H9 (cell line): ENCODE data around the gene LPCAT1. TPM values are rescaled to one million over a fixed set of nuclear protein-coding genes. Genes with fewer than 3 reads are reported as not detected.

Experiments used
- DNase-seq: peaks from one replicate; pipeline ENCODE4 v3.0.0-alpha.2; 2017
- H2AFZ ChIP-seq: one replicate; pipeline ENCODE4 v1.6.1; 2013; ENCODE audit warnings: mild to moderate bottlenecking, low read length, control low read depth, moderate library complexity
- H2AK5ac ChIP-seq: 2 replicates; pipeline ENCODE4 v1.6.1; 2013; ENCODE audit warnings: low read length, control low read depth, mixed read lengths; ENCODE audit not compliant: insufficient read length
- H2BK120ac ChIP-seq: one replicate; pipeline ENCODE4 v1.6.1; 2013; ENCODE audit warnings: low read depth, mild to moderate bottlenecking, low read length, control low read depth, inconsistent platforms; ENCODE audit not compliant: poor library complexity, severe bottlenecking
- H2BK12ac ChIP-seq: 2 replicates; pipeline ENCODE4 v1.6.1; 2013; ENCODE audit warnings: low read length, control low read depth, mixed read lengths, low read depth; ENCODE audit not compliant: insufficient read length
- H2BK15ac ChIP-seq: 2 replicates; pipeline ENCODE4 v1.6.1; 2013; ENCODE audit warnings: low read depth, low read length, control low read depth
- H2BK20ac ChIP-seq: one replicate; pipeline ENCODE4 v1.6.1; 2013; ENCODE audit warnings: low read depth, mild to moderate bottlenecking, low read length, control low read depth, inconsistent platforms; ENCODE audit not compliant: poor library complexity, severe bottlenecking
- H2BK5ac ChIP-seq: 2 replicates; pipeline ENCODE4 v1.6.1; 2013; ENCODE audit warnings: low read length, control low read depth, mixed read lengths; ENCODE audit not compliant: insufficient read length
- H3K14ac ChIP-seq: 2 replicates; pipeline ENCODE4 v1.6.1; 2013; ENCODE audit warnings: low read length, control low read depth; ENCODE audit not compliant: insufficient read depth
- H3K18ac ChIP-seq: 2 replicates; pipeline ENCODE4 v1.6.1; 2013; ENCODE audit warnings: low read depth, mild to moderate bottlenecking, mixed read lengths, low read length, control low read depth; ENCODE audit not compliant: insufficient read length
- H3K23ac ChIP-seq: 2 replicates; pipeline ENCODE4 v1.6.1; 2013; ENCODE audit warnings: low read length, control low read depth, mixed read lengths, low read depth; ENCODE audit not compliant: insufficient read length
- H3K23me2 ChIP-seq: 2 replicates; pipeline ENCODE4 v1.6.1; 2013; ENCODE audit warnings: low read depth, mild to moderate bottlenecking, mixed read lengths, low read length, control low read depth; ENCODE audit not compliant: insufficient read length, poor library complexity, severe bottlenecking
- H3K27ac ChIP-seq: 2 replicates; pipeline ENCODE4 v1.5.1; 2013; ENCODE audit warnings: low read length, control low read depth, mixed read lengths, low read depth; ENCODE audit not compliant: insufficient read length
- H3K27me3 ChIP-seq: 2 replicates; pipeline ENCODE4 v1.6.1; 2013; ENCODE audit warnings: low read length, control low read depth, inconsistent platforms; ENCODE audit not compliant: insufficient read depth
- H3K4ac ChIP-seq: 2 replicates; pipeline ENCODE4 v1.6.1; 2013; ENCODE audit warnings: low read depth, mild to moderate bottlenecking, control low read depth, inconsistent platforms, low read length, moderate library complexity
- H3K4me1 ChIP-seq: 2 replicates; pipeline ENCODE4 v1.6.1; 2013; ENCODE audit warnings: low read length, control low read depth, inconsistent platforms; ENCODE audit not compliant: insufficient read depth
- H3K4me2 ChIP-seq: 2 replicates; pipeline ENCODE4 v1.6.1; 2013; ENCODE audit warnings: low read length, control low read depth, mixed read lengths; ENCODE audit not compliant: insufficient read length, insufficient read depth
- H3K56ac ChIP-seq: 2 replicates; pipeline ENCODE4 v1.6.1; 2013; ENCODE audit warnings: low read depth, mild to moderate bottlenecking, mixed read lengths, low read length, control low read depth; ENCODE audit not compliant: insufficient read length
- H3K79me1 ChIP-seq: 2 replicates; pipeline ENCODE4 v1.6.1; 2013; ENCODE audit warnings: low read depth, mild to moderate bottlenecking, moderate library complexity, low read length, control low read depth, inconsistent platforms; ENCODE audit not compliant: insufficient read depth, poor library complexity, severe bottlenecking
- H3K79me2 ChIP-seq: 2 replicates; pipeline ENCODE4 v1.6.1; 2013; ENCODE audit warnings: low read length, control low read depth, inconsistent platforms; ENCODE audit not compliant: insufficient read depth
- H3K9ac ChIP-seq: 2 replicates; pipeline ENCODE4 v1.6.1; 2013; ENCODE audit warnings: low read length, control low read depth, mixed read lengths; ENCODE audit not compliant: insufficient read length; ENCODE audit errors: extremely low read depth
- H3K9me3 ChIP-seq: one replicate; pipeline ENCODE4 v1.6.1; 2013; ENCODE audit warnings: low read depth, low read length, inconsistent platforms; ENCODE audit not compliant: control insufficient read depth
- H3T11ph ChIP-seq: one replicate; pipeline ENCODE4 v1.6.1; 2013; ENCODE audit warnings: mild to moderate bottlenecking, low read length, control low read depth, inconsistent platforms
- H4K20me1 ChIP-seq: one replicate; pipeline ENCODE4 v1.6.1; 2013; ENCODE audit not compliant: control insufficient read depth, insufficient read length, insufficient read depth
- H4K5ac ChIP-seq: 2 replicates; pipeline ENCODE4 v1.6.1; 2013; ENCODE audit warnings: low read depth, mild to moderate bottlenecking, mixed read lengths, low read length, control low read depth; ENCODE audit not compliant: insufficient read length
- H4K8ac ChIP-seq: replicated peaks from 2 replicates; pipeline ENCODE4 v1.6.1; 2013; ENCODE audit warnings: low read length, control low read depth, mixed read lengths, low read depth; ENCODE audit not compliant: insufficient read length
- H4K91ac ChIP-seq: 2 replicates; pipeline ENCODE4 v1.6.1; 2013; ENCODE audit warnings: low read depth, mild to moderate bottlenecking, moderate library complexity, mixed read lengths, low read length, control low read depth; ENCODE audit not compliant: insufficient read length
- H3K27ac Mint-ChIP-seq, 3 experiments: 2 replicates in 2 of 3; 3 replicates in 1 of 3; pipeline ENCODE4 v1.8.0; 2020 to 2021; ENCODE audit warnings: mixed read lengths in 3 of 3, mild to moderate bottlenecking in 1 of 3, moderate library complexity in 1 of 3
- H3K27me3 Mint-ChIP-seq: 2 replicates; pipeline ENCODE4 v1.8.0; 2021; ENCODE audit warnings: low read depth, mild to moderate bottlenecking, moderate library complexity, mixed read lengths
- H3K36me3 Mint-ChIP-seq, 3 experiments: 2 replicates in 2 of 3; 3 replicates in 1 of 3; pipeline ENCODE4 v1.8.0; 2020 to 2021; ENCODE audit warnings: low read depth in 3 of 3, mixed read lengths in 3 of 3; ENCODE audit not compliant: insufficient read depth in 1 of 3
- H3K4me1 Mint-ChIP-seq, 2 experiments: 2 replicates each; pipeline ENCODE4 v1.8.0; 2020; ENCODE audit warnings: mixed read lengths in 2 of 2
- H3K4me3 Mint-ChIP-seq, 2 experiments: 2 replicates in 1 of 2; 3 replicates in 1 of 2; pipeline ENCODE4 v1.8.0; 2020 to 2021; ENCODE audit warnings: mild to moderate bottlenecking in 2 of 2, mixed read lengths in 2 of 2, moderate library complexity in 1 of 2
- H3K9me3 Mint-ChIP-seq, 2 experiments: 2 replicates in 1 of 2; 3 replicates in 1 of 2; pipeline ENCODE4 v1.8.0; 2020; ENCODE audit warnings: mild to moderate bottlenecking in 2 of 2, mixed read lengths in 2 of 2, moderate library complexity in 1 of 2
- CTCF ChIP-seq: fragments of 200-600 bp; sonication (generic); conservative IDR thresholded peaks from 3 replicates; pipeline ENCODE4 v1.8.0; 2021; ENCODE audit warnings: antibody characterized with exemption, mild to moderate bottlenecking
- WGBS: extraction: QIAGEN DNeasy Blood & Tissue Kit; methylation state at CpG from one replicate; pipeline ENCODE4 v1.1.7; 2013; ENCODE audit warnings: missing lambda C conversion rate, low lambda C conversion rate, mixed read lengths; ENCODE audit not compliant: insufficient read length; ENCODE audit errors: extremely low coverage; 5-methylcytosine and 5-hydroxymethylcytosine counted together
- total RNA-seq: library from RNA; stranded (reverse); gene quantifications from 2 replicates; pipeline ENCODE4 v1.2.1, GENCODE V29; 2021

The LPCAT1 gene
- total RNA-seq, 1 experiment from 2014 or later = 231 TPM

GRCh38 chr5:1417586-1418225 is 106.1 kb downstream of the LPCAT1 start:
- no peak overlapping the region for H3K9ac ChIP-seq
- H3T11ph ChIP-seq = no peak overlapping the region
- Mint-ChIP-seq H3K9me3 (peaks cover 3% of the 10 kb centered on the region in 2 experiments; a peak in 4 of 5 replicates), H3K27me3 (peaks cover 10% of the 10 kb centered on the region), H3K27ac (no peak overlapping the region), H3K4me1 (peaks cover 9 to 13% of the 10 kb centered on the region in 2 experiments), H3K36me3 (no peaks in the 10 kb centered on the region; a peak in 1 of 7 replicates), H3K4me3 (no peak overlapping the region)
- no peak overlapping the region for H3K4ac ChIP-seq
- no peak overlapping the region for H3K56ac ChIP-seq
- no peak overlapping the region for H3K23ac ChIP-seq
- no peak overlapping the region for H2BK5ac ChIP-seq
- H3K4me2 ChIP-seq = no peak overlapping the region
- no peaks in the 10 kb centered on the region for H3K79me1 ChIP-seq
- H3K27ac ChIP-seq = no peak overlapping the region
- peaks cover 4% of the 10 kb centered on the region for H3K23me2 ChIP-seq
- H3K79me2 ChIP-seq = no peaks in the 10 kb centered on the region
- no peak overlapping the region for H2BK20ac ChIP-seq
- no peak overlapping the region for H2BK15ac ChIP-seq
- H2AFZ ChIP-seq = no peak overlapping the region
- H3K14ac ChIP-seq = no peak overlapping the region
- peaks cover 3% of the 10 kb centered on the region; the same call in 1 of the 2 replicates for H3K4me1 ChIP-seq
- no CpG with 5 or more reads among the region's 6 CpGs for WGBS
- no peaks in the 10 kb centered on the region for H3K9me3 ChIP-seq
- no peak for TF ChIP-seq CTCF
- no peak for DNase-seq
- no peak overlapping the region for H3K18ac ChIP-seq
- no peak overlapping the region for H4K91ac ChIP-seq
- no peak overlapping the region for H4K8ac ChIP-seq
- no peak overlapping the region for H2BK12ac ChIP-seq
- no peaks in the 10 kb centered on the region for H3K27me3 ChIP-seq
- no peak overlapping the region for H2BK120ac ChIP-seq
- H4K20me1 ChIP-seq = no peaks in the 10 kb centered on the region
- no peak overlapping the region for H2AK5ac ChIP-seq
- no peak overlapping the region for H4K5ac ChIP-seq
